Progenitor cell of endocrine pancreas (in vitro differentiated cells): ENCODE results near the gene OR6C3. TPM values are rescaled to one million over a fixed set of nuclear protein-coding genes. Genes with fewer than 3 reads are reported as not detected.
"Not testable (repeated sequence)": the region's sequence is repeated elsewhere in the genome, so short reads cannot be mapped to it uniquely, and the experiment has no call there.

Source experiments
- DNase-seq: peaks from one replicate; pipeline ENCODE4 v3.0.0; 2021; ENCODE audit warnings: low spot score; ENCODE audit not compliant: unreplicated experiment
- H3K27ac Mint-ChIP-seq: 2 replicates; pipeline ENCODE4 v1.8.0; 2021; ENCODE audit warnings: mild to moderate bottlenecking, moderate library complexity, mixed read lengths
- H3K27me3 Mint-ChIP-seq: 2 replicates; pipeline ENCODE4 v1.8.0; 2021; ENCODE audit warnings: mixed read lengths
- H3K36me3 Mint-ChIP-seq: 2 replicates; pipeline ENCODE4 v1.8.0; 2022; ENCODE audit warnings: mixed read lengths; ENCODE audit not compliant: insufficient read depth
- H3K4me1 Mint-ChIP-seq: 2 replicates; pipeline ENCODE4 v1.8.0; 2021; ENCODE audit warnings: low read depth, mixed read lengths
- H3K4me3 Mint-ChIP-seq: 2 replicates; pipeline ENCODE4 v1.8.0; 2021; ENCODE audit warnings: low read depth, mild to moderate bottlenecking, moderate library complexity, mixed read lengths
- H3K9me3 Mint-ChIP-seq: 2 replicates; pipeline ENCODE4 v1.8.0; 2021; ENCODE audit warnings: low read depth, mixed read lengths
- CTCF ChIP-seq: fragments of 200-600 bp; sonication (generic); IDR thresholded peaks from one replicate; pipeline ENCODE4 v1.5.0; 2021; ENCODE audit warnings: antibody characterized with exemption, mild to moderate bottlenecking; ENCODE audit not compliant: unreplicated experiment
- total RNA-seq: library from RNA; stranded (reverse); gene quantifications from 2 replicates; pipeline ENCODE4 v1.2.1, GENCODE V29; 2021

The OR6C3 gene
- total RNA-seq, 1 donor from 2014 or later: not detected

DNA sequence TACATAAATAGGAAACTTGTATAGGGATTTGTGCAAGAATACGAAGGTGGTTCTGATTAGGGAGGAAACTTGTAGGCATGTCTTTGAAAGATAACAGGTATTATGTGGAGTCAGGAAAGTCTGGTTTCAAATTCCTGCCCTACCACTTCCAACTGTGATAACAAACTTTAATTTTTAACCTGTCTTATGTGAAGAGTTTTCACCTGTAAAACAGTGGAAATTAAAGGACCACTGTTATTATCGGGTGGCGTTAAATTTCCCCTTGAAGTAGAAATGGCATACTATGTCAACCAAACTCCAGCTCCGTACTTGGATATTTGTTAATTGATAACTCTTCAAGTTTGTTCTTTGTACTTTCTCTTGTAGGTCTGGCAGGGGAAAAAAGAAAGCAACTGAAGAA, 10.3 kb upstream of the OR6C3 start:
- no peak for TF ChIP-seq CTCF
- no peaks in the 10 kb centered on the region for H3K27me3 Mint-ChIP-seq
- H3K27ac Mint-ChIP-seq: no peak overlapping the region
- no peak overlapping the region for H3K4me3 Mint-ChIP-seq
- H3K36me3 Mint-ChIP-seq: no peaks in the 10 kb centered on the region
- no peaks in the 10 kb centered on the region for H3K9me3 Mint-ChIP-seq
- H3K4me1 Mint-ChIP-seq: peaks cover 4% of the 10 kb centered on the region
- no peak for DNase-seq

GRCh38 chr12:55325801-55326200, 4.7 kb upstream of the OR6C3 start:
- H3K36me3 Mint-ChIP-seq, H3K27me3 Mint-ChIP-seq: not testable (repeated sequence)

DNA sequence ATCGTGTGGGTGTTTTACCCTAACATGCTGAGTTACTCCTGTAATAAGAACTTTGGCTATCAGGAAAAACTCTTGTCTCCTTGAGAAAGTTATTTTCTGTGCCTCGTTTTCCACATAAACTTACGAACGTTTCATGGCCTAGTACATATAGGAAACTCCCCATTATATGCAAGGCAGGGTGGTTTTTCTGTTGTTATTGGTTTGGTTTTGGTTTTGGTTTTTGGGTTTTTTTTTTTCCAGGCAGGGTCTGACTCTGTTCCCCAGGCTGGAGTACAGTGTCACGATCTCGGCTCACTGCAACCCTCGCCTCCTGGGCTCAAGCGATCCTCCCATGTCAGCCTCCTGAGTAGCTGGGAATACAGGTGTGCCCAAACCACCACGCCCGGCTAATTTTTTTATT, 5.5 kb downstream of the OR6C3 start:
- no peak for TF ChIP-seq CTCF
- Mint-ChIP-seq H3K27me3 (no peaks in the 10 kb centered on the region), H3K4me1 (no peaks in the 10 kb centered on the region), H3K9me3 (no peaks in the 10 kb centered on the region), H3K27ac (no peak overlapping the region), H3K4me3 (no peak overlapping the region), H3K36me3 (no peaks in the 10 kb centered on the region)
- DNase-seq: no peak

More at GRCh38 chr12:55325801-55326200, 4.7 kb upstream of the OR6C3 start:
- not testable (repeated sequence) for H3K4me1 Mint-ChIP-seq, H3K27ac Mint-ChIP-seq, H3K9me3 Mint-ChIP-seq, DNase-seq, H3K4me3 Mint-ChIP-seq

DNA sequence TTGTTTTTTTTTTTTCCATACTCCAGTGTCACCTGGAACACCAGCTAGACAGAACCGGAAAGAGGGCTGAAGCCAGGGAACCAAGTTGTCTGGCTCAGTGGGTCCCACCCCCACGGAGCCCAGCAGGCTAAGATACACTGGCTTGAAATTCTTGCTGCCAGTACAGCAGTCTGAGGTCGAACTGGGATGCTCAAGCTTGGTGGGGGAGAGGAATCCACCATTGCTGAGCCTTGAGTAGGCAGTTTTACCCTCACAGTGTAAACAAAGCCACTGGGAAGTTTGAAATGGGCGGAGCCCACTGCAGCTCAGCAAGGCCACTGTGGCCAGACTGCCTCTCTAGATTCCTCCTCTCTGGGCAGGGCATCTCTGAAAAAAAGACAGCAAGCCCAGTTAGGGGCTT, 24.8 kb downstream of the OR6C3 start:
- not testable (repeated sequence) for H3K27ac Mint-ChIP-seq, DNase-seq, H3K27me3 Mint-ChIP-seq, H3K4me3 Mint-ChIP-seq, H3K36me3 Mint-ChIP-seq, H3K4me1 Mint-ChIP-seq
- H3K9me3 Mint-ChIP-seq: peaks cover 18% of the 10 kb centered on the region

GRCh38 chr12:55362675-55363074, 32.1 kb downstream of the OR6C3 start, which contains the start of gene OR6C75:
TSS of gene OR6C75 (plus strand) at chr12:55362975. CDS start at chr12:55365111, 2,136 bp downstream.
- DNase-seq: no peak
- H3K4me1 Mint-ChIP-seq: no peaks in the 10 kb centered on the region
- H3K9me3 Mint-ChIP-seq: peaks cover 9% of the 10 kb centered on the region
- no peaks in the 10 kb centered on the region for H3K27me3 Mint-ChIP-seq
- no peak within 1 kb of the TSS for H3K27ac Mint-ChIP-seq
- H3K4me3 Mint-ChIP-seq: no peak within 1 kb of the TSS
- H3K36me3 Mint-ChIP-seq: no peaks in the 10 kb centered on the region
- no peak for TF ChIP-seq CTCF

GRCh38 chr12:55365086-55365485, 34.5 kb downstream of the OR6C3 start:
- no peak overlapping the region for H3K27ac Mint-ChIP-seq
- no peak for DNase-seq
- no peaks in the 10 kb centered on the region for H3K4me1 Mint-ChIP-seq
- no peak overlapping the region for H3K4me3 Mint-ChIP-seq
- no peaks in the 10 kb centered on the region for H3K27me3 Mint-ChIP-seq
- TF ChIP-seq CTCF: no peak
- no peaks in the 10 kb centered on the region for H3K36me3 Mint-ChIP-seq
- peaks cover 3% of the 10 kb centered on the region for H3K9me3 Mint-ChIP-seq
